SK-N-SH (cell line): ENCODE measurements around the gene PPP1R1C.

Experiments
- MAX ChIP-seq: IDR thresholded peaks from 2 replicates; pipeline ENCODE4 v1.4.0; 2012; ENCODE audit warnings: low read depth
- NRF1 ChIP-seq: IDR thresholded peaks from 2 replicates; pipeline ENCODE4 v1.6.1; 2012; ENCODE audit warnings: low read depth, mild to moderate bottlenecking, low read length
- REST ChIP-seq: IDR thresholded peaks from 2 replicates; pipeline ENCODE4 v1.6.1; 2012; ENCODE audit warnings: mild to moderate bottlenecking, low read depth, low read length, moderate library complexity
- RXRA ChIP-seq: IDR thresholded peaks from 2 replicates; pipeline ENCODE4 v1.4.0; 2012; ENCODE audit warnings: low read depth, mild to moderate bottlenecking, borderline replicate concordance
- TAF1 ChIP-seq: IDR thresholded peaks from 2 replicates; pipeline ENCODE4 v1.6.1; 2012; ENCODE audit warnings: low read depth, mild to moderate bottlenecking, low read length, moderate library complexity, borderline replicate concordance
- TEAD4 ChIP-seq: IDR thresholded peaks from 2 replicates; pipeline ENCODE4 v1.4.0; 2012; ENCODE audit warnings: mild to moderate bottlenecking, borderline replicate concordance; ENCODE audit not compliant: insufficient read depth
- TF ChIP-seq, protein P1 (sequence below): fragments of 200-600 bp; sonication (generic); IDR thresholded peaks from 2 replicates; pipeline ENCODE4 v1.6.1; 2017; ENCODE audit warnings: antibody characterized with exemption, mild to moderate bottlenecking, moderate library complexity
- TF ChIP-seq, protein P2 (sequence below): IDR thresholded peaks from 2 replicates; pipeline ENCODE4 v1.4.0; 2012; ENCODE audit warnings: low read depth, borderline replicate concordance

GRCh38 chr2:181946444-181947127, 39.1 kb upstream of the PPP1R1C start:
- TF ChIP-seq, protein P1, sequence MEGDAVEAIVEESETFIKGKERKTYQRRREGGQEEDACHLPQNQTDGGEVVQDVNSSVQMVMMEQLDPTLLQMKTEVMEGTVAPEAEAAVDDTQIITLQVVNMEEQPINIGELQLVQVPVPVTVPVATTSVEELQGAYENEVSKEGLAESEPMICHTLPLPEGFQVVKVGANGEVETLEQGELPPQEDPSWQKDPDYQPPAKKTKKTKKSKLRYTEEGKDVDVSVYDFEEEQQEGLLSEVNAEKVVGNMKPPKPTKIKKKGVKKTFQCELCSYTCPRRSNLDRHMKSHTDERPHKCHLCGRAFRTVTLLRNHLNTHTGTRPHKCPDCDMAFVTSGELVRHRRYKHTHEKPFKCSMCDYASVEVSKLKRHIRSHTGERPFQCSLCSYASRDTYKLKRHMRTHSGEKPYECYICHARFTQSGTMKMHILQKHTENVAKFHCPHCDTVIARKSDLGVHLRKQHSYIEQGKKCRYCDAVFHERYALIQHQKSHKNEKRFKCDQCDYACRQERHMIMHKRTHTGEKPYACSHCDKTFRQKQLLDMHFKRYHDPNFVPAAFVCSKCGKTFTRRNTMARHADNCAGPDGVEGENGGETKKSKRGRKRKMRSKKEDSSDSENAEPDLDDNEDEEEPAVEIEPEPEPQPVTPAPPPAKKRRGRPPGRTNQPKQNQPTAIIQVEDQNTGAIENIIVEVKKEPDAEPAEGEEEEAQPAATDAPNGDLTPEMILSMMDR, result no peak
- TF ChIP-seq REST (no peak), TEAD4 (no peak), TAF1 (no peak), NRF1 (no peak), MAX (no peak), RXRA (no peak)
- TF ChIP-seq, protein P2, sequence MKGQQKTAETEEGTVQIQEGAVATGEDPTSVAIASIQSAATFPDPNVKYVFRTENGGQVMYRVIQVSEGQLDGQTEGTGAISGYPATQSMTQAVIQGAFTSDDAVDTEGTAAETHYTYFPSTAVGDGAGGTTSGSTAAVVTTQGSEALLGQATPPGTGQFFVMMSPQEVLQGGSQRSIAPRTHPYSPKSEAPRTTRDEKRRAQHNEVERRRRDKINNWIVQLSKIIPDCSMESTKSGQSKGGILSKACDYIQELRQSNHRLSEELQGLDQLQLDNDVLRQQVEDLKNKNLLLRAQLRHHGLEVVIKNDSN, result no peak
